Stimulated activated CD4-positive, alpha-beta T cell treated with anti-CD3 and anti-CD28 coated beads, Interleukin-4, amount 100 ng/mL, for 24 hours (primary cell): Measurements from ENCODE around the gene UBE2U.
"Not testable (repeated sequence)": the region's sequence is repeated elsewhere in the genome, so short reads cannot be mapped to it uniquely, and the experiment has no call there.

Source experiments
- DNase-seq: peaks from one replicate; pipeline ENCODE4 v3.0.0-alpha.2; 2020

UBE2U gene

DNA sequence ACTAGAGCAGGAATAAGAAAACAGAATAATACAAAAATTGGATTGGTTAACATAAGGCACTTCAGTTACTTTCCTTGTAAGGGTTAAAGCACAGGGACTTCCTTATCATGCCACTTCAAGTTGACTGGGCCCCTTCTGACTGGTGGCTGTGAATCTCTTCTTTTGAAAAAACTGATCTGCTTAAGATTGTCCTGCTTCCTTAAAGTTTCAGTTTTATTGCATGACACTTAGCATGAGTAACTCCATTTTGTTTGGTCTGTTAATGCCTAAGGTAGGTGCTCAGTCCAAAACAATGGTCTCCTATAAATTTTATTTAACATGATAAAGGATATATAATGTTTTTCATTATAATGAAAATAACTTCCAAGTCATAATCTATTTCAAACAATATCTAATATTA lies 37.6 kb downstream of the UBE2U start:
- no peak for DNase-seq

DNA sequence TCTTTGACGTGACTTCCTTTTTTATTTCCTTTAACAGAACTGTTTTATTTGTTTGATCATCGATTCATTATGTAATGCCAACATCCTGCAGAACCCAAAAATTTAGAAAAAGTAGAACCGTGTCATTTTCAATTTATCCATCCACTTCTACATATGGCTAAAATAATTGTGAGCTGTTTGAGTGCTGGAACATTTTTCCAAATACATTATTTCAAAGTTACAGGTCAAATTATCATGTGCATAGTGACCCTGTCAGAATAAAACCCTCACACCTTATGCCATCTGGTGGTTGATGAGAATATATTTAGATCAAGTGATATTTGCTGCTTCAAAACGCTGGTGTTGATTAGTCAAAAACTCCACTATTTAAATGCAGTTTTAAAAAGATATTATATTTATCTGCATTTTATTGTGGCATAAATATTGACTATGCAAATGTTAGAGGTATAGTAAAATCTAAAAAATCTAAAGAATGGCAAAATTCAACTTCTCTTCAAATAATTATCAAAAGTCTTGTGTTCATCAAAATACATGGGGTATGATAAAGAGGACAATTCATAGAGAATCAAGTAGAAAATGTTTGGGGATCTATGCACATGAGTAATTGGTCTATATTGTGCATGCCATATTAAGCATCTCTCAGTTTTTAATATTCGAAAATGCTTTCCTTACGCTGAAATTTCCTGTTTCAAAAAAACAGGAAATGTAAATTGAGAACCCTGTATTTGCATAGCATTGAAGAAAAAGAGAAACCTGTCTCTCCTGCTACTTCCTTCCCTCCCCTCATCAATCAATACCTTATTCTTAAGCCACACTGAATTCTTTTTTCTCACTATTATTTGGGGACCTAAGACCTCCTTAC lies 39.7 kb downstream of the UBE2U start:
- no peak for DNase-seq

DNA sequence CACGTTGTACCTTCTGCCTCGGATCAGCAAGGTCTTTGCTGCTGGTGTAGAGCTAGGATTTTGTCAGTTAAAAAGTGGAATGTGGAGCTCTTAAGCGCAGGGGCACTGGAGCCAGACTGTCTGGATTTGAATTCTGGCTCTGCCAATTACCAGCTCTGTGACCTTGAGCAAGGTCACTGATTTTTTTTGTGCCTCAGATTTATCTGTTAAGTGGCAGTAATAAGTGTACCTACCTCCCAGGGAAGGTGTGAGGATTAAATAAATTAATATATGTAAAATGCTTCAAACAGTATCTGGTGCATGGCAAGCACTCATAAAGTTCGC lies 40.3 kb downstream of the UBE2U start:
- DNase-seq = no peak

DNA sequence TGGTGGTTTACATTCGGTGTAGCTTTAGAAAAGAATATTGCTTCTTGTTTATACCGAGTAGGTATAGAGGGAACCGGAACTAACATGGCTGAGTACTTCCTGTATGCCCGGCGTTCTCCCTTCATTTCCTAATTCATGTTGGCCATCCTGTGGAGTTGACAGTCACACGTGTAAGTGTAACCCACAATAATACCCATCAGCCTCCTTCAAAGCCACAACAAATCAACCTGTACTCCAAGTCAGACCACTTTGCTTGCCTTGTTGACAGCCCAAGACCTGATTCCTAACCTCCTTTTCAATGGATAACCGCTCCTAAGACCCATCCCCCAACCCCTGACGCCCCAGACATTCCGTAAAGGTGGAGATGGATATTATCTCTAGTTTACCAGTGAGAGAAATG lies 42.1 kb downstream of the UBE2U start:
- DNase-seq = no peak

DNA sequence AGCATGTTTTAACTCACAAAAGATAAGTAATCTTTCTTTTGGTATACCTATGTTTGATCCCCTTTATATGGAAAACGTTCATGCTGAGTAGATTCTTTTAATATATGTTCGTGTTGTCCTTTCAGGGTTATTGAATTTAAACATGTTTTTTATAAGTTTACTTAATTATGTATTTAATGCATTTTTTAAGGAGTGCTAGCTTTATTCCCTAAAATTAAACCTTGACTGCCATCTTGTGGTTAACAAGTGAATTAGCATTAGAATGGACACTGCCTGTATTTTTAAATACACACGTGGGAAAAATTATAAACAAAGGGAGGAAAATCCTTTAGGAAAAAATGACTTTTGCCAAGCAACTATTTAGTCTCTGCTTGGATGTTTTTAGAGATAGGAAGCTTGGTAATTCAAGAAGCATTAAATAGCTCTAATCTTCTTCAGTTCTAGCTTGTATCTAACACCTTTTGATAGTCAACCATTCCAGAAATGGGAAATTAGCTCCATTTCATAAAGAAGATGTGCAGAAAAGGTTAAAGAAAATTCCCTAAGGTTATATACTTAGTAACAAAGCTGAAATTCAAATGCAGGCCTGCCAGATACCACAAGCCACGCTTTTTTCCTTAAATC lies 43.0 kb downstream of the UBE2U start:
- DNase-seq = no peak

DNA sequence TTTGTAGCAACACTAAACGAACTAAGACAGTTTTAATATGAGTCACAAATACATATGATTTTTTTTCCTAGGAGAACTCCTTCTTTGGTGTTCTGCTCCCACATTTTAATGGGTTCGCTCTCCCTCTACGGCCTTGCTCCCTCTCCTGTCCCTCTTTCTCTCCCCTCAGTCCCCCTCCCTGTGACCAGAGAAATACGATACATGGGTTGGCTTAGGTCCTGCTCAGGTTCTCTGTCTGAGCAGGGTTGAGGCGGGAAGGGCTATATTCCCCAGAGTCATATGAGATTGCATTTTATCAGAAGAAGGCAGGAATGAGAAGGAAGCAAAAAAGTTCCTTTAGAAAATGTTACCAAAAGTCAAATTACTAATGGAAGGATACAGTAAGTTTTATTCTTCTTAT lies 44.6 kb downstream of the UBE2U start:
- no peak for DNase-seq

DNA sequence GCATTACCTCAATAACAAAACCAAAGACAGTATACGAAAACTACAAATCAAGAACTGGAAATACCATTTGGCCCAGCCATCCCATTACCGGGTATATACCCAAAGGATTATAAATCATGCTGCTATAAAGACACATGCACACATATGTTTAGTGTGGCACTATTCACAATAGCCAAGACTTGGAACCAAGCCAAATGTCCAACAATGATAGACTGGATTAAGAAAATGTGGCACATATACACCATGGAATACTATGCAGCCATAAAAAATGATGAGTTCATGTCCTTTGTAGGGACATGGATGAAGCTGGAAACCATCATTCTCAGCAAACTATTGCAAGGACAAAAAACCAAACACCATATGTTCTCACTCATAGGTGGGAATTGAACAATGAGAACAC lies 47.0 kb downstream of the UBE2U start:
- not testable (repeated sequence) for DNase-seq

DNA sequence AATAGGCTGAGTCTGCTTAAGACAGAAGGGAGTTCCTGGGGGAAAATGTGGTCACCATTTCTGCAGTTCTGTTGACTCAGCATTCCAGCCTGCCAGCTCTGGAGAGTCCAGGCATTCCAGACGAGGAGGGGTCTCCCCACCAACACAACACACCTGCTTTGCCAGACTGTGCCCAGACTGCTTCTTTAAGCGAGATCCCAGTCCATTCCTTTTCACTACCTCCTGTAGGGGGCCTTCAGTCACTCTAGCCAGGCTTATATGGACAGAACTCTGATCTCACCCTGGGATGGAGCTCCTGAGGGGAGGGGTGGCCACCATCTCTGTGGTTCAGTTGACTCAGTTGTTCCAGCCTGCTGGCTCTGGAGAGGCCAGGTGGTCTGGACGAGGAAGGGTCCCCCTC lies 48.5 kb downstream of the UBE2U start:
- DNase-seq = no peak

DNA sequence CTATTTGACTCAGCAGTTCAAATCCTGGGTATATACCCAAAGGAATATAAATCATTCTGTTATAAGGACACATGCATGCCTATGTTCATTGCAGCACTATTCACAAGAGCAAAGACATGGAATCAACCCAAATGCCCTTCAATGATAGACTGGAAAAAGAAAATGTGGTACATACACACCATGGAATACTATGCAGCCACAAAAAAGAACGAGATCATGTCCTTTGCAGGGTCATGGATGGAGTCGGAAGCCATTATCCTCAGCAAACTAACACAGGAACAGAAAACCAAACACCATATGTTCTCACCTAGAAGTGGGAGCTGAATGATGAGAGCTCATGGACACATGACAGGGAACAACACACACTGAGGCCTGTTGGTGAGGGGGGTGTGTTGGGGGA lies 53.8 kb downstream of the UBE2U start:
- not testable (repeated sequence) for DNase-seq

DNA sequence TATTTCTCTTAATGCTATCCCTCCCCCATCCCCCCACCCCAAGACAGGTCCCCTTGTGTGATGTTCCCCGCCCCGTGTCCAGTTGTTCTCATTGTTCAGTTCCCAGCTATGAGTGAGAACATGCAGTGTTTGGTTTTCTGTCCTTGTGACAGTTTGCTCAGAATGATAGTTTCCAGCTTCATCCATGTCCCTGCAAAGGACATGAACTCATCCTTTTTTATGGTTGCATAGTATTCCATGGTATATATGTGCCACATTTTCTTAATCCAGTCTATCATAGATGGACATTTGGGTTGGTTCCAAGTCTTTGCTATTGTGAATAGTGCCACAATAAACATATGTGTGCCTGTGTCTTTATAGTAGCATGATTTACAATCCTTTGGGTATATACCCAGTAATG lies 55.0 kb downstream of the UBE2U start:
- not testable (repeated sequence) for DNase-seq

DNA sequence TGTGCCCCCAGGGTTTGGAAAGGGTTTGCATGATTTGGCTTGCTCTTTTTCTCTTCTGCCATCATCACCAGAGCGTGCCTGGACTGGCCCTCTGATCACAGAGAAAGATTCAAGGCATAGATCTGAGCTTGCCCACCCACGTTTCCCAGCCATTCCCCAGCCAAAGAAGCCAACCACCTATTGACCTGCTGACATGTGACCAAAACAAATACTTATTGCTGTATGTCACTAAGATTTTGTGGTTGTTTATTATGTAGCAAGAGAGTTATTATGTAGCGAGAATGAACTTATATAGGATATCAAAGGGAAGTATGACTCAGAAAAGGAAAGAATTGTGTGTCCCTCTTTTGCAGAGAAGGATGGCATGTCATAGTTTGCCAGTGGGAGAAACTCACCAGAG lies 59.9 kb downstream of the UBE2U start:
- DNase-seq = no peak

DNA sequence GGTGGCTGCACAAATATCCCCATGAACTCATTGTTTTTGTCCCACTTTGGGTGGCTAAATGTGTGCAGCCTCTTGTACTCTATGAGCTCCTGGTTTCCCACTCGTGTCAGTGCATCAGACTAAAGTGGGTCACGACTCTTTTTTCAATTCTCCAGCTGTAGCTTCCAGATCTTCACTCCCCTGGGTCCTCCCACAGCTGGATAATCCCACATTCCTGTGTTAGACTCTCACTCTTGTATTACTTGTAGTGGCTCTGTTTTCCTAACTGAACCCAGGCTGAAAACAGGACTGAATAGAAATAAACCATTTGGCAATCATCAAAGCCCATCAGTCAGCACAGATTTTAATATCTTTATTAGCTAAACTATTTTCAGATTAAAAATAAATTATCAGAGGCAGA lies 60.4 kb downstream of the UBE2U start:
- DNase-seq = no peak

DNA sequence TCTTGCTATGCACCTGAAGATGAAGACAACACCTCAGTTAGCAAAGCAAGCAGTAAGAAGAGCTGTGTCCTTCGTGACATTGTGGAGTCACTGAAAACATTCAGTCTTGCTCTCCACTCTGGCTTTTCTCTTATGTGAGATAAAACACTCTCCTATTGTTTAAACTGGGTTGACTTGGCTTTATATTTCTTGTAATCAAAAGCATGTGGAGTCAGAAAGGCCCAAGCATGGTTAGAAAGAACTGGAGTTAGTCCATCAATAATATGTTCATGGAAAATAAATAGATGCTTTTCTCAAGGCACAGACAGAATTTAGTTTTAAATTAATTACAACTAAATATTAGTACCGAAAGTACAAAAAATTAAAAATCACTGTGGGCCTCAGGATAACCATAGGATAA lies 61.7 kb downstream of the UBE2U start:
- no peak for DNase-seq

DNA sequence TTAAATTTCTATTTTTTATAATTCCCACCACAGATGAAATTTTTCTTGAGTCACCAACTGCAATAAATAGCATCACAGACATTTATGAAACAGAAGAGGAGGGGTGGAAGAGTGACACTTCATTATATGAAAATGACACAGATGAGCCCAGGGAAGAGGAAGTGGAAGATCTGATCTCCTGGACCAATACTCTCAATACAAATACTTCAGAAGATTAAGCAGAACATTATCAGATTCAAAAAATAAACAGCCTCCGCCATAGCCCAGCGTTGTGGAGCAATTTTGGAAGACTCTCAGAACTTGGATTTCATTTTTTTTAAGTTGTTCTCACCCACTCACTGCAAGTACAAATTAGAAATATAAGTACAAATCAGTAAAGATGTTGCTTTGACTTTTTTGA lies 63.6 kb downstream of the UBE2U start:
- DNase-seq = no peak

DNA sequence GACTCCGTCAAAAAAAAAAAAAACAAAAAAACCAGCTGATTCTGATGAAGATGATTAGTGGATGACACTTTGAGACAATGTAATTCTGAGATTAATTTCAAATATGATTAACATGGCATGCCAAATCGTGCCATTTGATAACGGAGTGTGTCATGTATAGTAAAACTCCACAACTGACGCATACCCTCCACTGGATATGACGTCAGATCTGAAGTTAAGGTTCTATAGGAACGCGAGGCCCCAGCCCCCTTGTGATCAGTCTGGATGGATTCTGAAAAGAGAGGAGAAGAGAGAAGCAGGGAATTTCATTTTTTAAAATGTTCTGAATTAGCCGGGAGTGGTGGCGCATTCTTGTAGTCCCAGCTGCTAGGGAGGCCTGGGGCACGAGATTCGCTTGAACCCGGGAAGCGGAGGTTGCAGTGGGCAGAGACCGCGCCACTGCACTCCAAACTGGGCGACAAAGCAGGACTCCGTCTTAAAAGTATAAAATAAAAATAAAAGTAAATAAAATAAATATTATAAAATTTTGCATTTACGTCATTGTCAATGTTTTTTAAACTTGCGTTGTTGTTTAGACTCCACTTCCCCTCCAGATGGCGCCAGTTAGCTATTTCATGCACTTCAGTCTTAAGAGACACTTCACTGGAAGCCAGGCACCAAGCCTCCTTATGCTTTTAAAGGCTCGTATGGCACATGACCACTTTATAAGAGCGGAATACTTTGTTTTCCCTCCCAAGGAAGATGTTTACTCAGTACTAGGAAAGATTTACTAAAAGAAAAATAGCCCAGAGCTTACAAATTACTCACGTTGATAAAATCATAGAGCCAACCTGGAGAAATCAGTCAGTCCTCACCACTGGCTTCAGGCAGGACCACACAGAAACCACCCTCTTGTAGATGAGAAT lies 65.5 kb downstream of the UBE2U start:
- peak; percentile 73 for DNase-seq

DNA sequence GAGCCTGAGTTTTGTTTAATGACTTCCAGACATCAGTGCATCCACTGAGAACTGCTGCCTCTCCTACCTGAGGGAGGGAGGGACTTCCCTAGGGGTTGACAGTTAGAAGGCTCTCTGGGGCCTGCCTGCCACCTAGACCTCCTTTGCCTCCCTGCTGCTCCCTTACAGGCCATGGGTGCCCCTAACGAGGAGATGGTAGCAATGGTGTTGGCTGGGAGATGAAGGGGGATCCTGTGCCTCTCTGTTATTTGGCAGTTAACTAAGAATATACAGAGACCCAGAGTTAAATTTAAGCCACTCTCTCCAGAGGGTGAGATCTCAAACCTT lies 66.1 kb downstream of the UBE2U start:
- DNase-seq = no peak

DNA sequence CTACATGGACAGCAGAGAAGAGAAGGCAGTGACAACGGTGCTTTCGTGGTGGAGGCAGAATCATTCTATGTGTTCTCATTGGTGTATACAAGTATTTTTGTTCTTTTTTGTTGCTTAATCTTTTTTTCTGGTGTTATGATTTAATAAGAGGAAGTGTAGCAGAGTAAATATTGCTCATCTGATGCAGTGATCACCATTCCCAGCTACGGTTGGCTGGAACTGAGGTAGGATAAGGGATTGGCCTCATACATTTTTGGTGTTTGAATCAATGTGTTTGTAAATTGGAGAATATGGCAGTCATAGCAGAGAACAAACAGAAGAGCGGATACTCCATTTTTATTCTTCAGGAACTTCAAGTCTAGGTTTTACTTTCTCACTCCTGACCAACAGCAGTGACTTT lies 76.6 kb downstream of the UBE2U start:
- no peak for DNase-seq

DNA sequence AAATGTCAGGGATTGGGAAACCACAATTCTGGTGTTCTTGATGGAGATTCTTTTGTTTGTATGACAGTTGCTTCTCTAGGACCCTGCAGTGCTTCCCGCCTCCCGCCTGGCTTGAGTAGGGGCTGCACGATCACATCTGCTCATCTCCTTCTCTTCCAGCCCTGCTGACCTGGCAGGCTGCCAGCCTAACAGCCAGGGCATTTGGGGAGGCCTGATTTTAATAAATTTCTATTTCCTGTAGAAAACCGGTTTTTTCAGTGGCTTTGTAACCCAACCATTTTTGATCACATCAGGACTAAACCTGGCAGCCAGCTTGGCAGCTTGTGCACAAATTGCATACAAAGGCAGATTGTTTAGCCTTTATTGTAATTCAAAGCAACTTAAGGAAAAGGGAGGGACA lies 78.9 kb downstream of the UBE2U start:
- no peak for DNase-seq

DNA sequence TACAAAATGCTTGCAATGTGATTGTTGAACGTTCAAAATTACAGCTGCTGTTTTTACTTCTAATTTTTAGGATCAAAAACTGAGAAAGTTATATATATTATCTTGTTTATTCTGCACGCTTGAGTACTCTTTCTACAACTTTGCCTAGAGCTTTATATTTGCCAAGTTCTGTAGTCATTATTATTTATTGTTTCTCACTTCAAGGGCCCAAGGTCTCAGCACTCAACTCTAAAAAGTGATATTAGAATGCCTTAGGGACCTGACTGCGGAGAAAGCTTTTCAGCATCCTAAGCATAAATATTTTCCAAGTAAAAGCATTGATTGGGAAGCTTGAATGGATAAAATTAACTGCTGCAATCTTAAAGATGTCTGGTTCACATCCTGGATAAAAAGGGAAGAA lies 83.6 kb downstream of the UBE2U start:
- no peak for DNase-seq

DNA sequence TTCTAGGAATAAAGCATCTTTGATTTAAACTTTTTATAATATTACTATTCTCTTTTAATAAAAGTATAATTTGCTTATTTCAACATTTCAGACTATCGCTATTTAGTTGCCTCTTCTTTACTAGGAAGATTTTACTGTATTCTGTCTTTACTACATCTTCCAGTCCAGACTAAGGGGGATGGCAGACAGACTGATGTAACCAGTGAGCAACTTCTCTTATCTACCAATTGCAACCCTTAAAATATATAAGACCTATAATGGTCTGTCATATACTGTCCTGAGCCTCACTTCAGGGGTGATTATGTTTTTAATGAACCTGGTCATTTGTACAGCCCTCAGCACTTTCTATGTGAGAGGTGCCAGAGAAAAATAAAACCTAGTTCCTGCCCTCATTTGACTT lies 87.0 kb downstream of the UBE2U start:
- DNase-seq = no peak

DNA sequence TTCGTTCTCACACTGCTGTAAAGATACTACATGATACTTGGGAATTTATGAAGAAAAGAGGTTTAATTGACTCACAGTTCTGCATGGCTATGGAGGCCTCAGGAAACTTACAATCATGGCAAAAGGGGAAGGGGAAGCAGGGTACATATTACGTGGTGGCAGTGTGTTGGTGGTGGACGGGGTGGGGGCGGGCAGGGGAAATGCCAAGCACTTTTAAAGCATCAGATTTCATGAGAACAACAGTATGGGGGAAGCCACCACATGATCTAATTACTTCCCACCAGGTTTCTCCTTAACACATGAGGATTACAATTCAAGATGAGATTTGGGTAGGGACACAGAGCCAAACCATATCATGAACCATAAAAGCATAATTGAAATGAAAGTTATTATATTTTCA lies 88.5 kb downstream of the UBE2U start:
- no peak for DNase-seq

DNA sequence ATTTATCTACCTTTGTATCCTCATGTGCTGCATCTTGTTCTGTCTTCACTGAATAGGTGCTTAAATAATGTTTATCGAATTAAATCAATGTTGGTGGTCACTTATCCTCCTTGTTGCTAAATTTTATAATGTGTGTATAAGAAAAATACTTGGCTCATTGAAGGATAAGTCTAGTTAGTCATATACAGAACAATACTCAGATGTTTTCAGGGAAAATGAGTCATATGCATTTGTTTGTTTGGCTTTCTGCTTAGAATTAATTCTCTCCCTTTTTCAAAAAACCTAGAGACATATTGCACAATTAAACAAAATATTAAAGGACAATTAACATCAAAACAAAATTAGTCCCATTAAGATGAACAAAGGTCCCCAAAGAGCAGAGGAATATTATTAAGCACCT lies 89.0 kb downstream of the UBE2U start:
- no peak for DNase-seq

DNA sequence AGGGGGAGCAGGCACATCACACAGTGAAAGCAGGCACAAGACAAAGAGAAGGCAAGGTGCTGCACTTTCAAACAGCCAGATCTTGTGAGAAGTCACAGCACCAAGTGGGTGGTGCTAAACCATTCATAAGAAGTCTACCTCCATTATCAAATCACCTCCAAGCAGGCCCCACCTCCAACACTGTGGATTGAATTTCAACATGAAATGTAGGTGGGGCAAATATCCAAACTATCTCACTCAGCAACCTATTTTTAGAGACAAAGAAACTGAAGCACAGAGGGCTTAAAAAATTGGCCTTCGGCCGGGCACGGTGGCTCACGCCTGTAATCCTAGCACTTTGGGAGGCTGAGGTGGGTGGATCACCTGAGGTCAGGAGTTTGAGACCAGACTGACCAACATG lies 90.4 kb downstream of the UBE2U start:
- no peak for DNase-seq

DNA sequence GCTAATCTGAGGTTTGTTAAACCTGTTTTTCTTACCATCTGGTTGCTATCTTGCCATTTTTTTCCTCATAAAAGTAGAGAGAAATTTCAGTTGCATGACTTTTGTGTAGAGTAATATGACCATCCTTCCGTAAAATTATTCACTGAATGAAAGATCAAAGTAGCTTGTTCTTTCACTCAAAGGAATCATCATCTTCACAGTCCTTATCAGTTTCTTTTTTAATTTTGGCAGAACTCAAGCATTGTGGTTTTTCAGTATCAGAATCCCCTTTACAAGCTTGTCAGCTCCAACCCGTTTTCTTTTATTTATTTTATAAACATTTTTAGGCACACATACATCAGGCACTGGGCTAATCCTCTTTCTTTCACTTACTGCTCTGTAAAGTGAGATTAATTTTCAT lies 91.7 kb downstream of the UBE2U start:
- DNase-seq = no peak
